Omental fat pad (tissue), 4 donors: ENCODE data around the gene KLF18. TPM values are rescaled to one million over a fixed set of nuclear protein-coding genes. Genes with fewer than 3 reads are reported as not detected.

Experiments
- ATAC-seq: fragments of 150-250 bp; one replicate; pipeline ENCODE4 v1.9.1; 2016; ENCODE audit warnings: mild to moderate bottlenecking, moderate library complexity; ENCODE audit not compliant: low FRiP score
- DNase-seq: peaks from one replicate; pipeline ENCODE4 v3.0.0-alpha.2; 2019; ENCODE audit warnings: low spot score
- CTCF ChIP-seq, 3 donors: fragments of 450-650 bp; IDR thresholded peaks; one replicate each; pipeline ENCODE4 v1.5.1; 2016 to 2017; ENCODE audit warnings: antibody characterized with exemption in 3 of 3, mild to moderate bottlenecking in 3 of 3, moderate library complexity in 2 of 3
- total RNA-seq, 4 donors: library from RNA; depleted of rRNA; stranded (reverse); fragments of >200 nt; gene quantifications; one replicate each; pipeline ENCODE4 v1.1.0, GENCODE V29; 2016

Gene KLF18
- total RNA-seq, 4 donors from 2014 or later: not detected

GRCh38 chr1:44154049-44154448 lies 12.6 kb upstream of the KLF18 start:
- no peak for TF ChIP-seq CTCF (IDR thresholded peaks at IDR 0.05)
- ATAC-seq (no peak), DNase-seq (no peak)

- DNase-seq (no peak), ATAC-seq (no peak)
- no peak for TF ChIP-seq CTCF (IDR thresholded peaks at IDR 0.05)
These were observed 11.3 kb upstream of the KLF18 start for GRCh38 chr1:44152692-44153091.

DNA sequence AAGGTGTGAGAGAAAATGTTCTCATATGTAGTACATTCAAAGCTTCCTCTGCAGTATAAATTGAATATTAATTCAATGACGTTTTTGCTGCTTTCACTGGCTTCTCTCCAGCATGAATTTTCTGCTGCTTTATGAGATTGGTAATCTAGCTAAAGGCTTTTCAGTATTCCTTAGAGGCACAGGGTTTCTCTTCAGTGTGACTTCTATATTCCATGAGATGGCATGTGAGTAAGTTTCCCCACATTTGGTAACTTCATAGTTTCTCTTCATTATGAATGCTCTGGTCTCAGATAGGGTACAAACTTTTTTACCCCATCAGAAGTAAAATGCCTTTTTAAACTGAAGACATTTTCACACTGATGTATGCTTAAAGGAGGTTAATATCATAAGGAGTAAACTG lies 10.4 kb upstream of the KLF18 start:
- ATAC-seq (no peak), DNase-seq (no peak)
- no peak for TF ChIP-seq CTCF (IDR thresholded peaks at IDR 0.05)

DNA sequence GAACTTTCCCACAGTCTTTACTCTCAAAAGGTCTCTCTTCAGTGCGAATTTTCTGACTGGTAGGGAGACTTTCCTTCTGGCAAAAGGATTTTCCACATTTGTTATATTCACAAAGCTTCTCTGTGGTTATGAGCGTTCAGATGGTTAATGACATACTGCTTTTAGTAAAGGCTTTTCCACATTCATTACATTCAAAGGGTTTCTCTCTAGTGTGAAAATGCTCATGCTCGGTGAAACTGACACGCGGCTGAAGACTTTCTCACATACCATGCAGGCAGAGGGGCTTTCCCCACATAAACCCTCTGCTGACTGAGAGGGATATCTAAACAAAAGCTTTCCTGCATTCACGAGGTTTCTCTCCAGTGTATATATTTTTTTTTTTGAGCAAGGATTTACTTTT lies 9.9 kb upstream of the KLF18 start:
- TF ChIP-seq CTCF (IDR thresholded peaks at IDR 0.05): no peak
- no peak for ATAC-seq
- DNase-seq: no peak

GRCh38 chr1:44147582-44147981 lies 6.2 kb upstream of the KLF18 start:
- no peak for TF ChIP-seq CTCF (IDR thresholded peaks at IDR 0.05)
- DNase-seq: no peak
- no peak for ATAC-seq

DNA sequence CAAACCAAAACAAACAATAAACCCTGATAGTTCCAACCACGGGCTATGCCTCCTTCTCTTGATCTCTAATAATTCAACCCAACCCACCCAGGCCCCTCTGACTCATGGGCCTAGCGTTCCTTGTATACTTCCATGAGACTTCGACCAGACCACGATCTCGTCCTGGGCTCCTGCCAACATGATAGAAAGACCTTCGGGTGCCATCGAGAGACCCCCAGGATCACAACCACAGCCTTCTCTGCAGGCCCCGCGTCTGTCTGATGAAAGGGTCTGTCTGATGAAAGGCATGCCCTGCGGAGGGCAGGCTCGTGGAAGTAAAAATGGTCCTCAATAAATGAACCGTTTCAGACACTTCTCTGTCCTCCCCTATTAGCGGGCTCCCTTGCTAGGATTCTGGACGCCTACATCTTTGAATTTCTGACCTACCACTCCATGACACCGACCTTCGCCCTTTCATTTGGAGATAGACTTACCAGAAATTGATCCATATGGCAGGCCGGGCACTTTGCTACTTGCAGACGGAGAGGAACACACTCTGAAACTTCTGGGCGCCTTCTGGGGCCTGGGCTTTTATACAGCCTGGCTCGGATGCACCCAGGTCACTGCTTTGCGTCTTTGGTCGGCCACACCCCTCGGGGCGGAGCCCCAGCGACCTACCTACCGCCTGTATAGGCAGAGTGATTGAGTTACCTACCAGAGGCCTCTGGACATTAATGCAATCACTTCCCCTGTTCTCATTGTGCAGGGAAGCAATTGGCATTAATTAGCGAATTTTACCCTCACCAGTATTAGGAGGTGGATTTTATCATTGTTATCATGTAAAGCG lies 5.3 kb upstream of the KLF18 start:
- no peak for TF ChIP-seq CTCF (IDR thresholded peaks at IDR 0.05)
- ATAC-seq: no peak

More for the DNA sequence above, 5.3 kb upstream of the KLF18 start:
- no peak for DNase-seq
